HT1080 (cell line): ENCODE measurements around the gene ADD2. TPM values are rescaled to one million over a fixed set of nuclear protein-coding genes. Genes with fewer than 3 reads are reported as not detected.
A peak's percentile ranks its signal among the peaks of the same experiment; 100 is the strongest.
"Not testable (repeated sequence)": the region's sequence is repeated elsewhere in the genome, so short reads cannot be mapped to it uniquely, and the experiment has no call there.

Source experiments
- DNase-seq: peaks from one replicate; pipeline ENCODE4 v3.0.0-alpha.2; 2015; ENCODE audit warnings: low read depth
- total RNA-seq: library from RNA; depleted of rRNA; stranded (reverse); fragments of >200 nt; shearing (Covaris generic); gene quantifications from 2 replicates; pipeline ENCODE4 v1.2.3, GENCODE V29; 2014

Gene ADD2
- total RNA-seq, 1 experiment from 2014 or later, result 79.9 TPM

- DNase-seq, result no peak
Measured at GRCh38 chr2:70753031-70753430, 15.0 kb downstream of the ADD2 start.

DNA sequence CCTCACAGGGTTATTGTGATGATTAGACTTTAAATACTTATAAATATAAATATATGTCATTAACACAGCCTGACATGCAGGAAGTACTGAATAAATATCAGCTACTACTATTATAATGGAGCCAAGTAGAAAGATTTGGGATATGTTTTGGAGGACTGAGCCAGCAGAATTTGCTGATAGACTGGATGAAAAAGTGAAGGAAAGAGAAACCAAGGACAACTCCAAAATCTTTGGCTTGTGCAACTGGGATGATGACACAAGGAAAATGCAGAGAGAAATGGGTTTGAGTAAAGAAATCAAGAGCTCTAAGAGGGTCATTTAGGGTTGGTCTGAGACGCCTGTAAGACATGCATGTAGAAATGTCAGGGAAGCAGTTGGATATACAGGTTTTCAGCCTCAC lies 15.6 kb downstream of the ADD2 start:
- no peak for DNase-seq

DNA sequence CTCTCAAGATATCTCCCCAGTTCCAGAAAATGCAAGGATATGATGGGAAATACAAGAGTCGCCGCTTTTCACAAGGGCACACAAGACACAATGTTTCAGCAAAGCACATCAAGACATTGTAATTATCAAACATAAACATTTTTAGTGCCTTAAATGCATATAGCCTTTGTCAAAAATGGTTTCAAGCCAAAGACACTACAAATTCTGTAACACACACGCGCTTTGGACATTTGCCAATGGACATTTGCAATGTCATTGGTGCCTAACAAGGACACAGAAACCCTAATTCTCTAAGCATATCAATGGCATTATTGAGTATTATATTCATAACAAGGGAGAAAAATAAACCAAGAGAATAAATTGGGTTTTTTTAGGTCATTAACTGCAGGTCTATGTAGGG lies 16.1 kb downstream of the ADD2 start:
- no peak for DNase-seq

DNA sequence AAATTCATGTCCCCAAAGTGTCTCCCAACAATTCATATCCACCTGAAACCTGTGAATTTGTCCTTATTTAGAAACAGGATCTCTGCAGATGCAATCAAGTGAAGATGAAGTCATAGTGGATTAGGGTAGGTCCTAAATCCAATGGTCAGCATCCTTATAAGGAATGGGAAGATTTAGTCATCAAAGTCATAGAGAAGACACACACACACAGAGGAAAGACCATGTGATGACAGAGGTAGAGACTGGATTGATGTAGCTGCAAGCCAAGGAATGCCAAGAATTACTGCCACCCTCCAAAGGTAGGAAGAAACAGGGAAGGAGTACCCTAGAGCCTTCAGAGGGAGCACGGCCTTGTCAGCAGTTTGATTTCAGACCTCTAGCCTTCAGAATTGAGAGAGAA lies 17.7 kb downstream of the ADD2 start:
- peak; percentile 43 for DNase-seq

DNA sequence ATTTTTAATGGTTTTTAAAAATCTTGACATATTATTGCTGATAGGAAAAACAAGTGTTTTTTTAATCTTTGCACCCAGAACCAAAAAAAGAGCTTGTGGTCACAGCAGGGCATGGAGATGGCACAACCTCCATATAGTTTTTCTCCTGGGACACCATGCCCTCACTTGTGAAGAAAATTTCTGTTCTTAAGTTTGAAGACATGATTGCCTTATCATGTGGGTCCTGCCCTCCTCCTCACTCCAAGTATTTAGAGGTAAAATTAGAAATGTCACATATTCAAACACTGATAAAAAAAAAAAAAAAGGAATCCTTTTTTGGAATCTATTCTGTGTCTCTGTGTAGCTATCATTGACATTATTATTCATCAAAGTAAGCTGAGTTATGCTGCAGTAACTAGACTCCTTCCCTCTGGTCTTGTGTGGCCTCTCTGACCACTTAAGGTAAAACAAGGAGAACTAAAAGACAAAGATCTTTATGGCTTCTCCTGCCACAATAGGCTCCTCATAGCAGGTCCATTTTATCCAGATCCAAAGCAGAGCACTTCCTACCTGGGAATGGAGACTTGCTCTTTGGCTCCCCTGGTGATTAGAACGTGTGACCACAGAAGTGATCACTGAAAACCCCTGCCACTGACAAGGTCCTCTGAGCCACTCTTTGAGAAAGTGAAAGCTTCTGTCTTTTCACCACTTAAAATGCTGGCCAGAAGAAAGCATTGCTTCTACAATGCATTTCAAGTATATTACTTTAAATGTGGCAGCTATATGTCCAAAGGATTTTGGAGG lies 19.8 kb downstream of the ADD2 start:
- no peak for DNase-seq

DNA sequence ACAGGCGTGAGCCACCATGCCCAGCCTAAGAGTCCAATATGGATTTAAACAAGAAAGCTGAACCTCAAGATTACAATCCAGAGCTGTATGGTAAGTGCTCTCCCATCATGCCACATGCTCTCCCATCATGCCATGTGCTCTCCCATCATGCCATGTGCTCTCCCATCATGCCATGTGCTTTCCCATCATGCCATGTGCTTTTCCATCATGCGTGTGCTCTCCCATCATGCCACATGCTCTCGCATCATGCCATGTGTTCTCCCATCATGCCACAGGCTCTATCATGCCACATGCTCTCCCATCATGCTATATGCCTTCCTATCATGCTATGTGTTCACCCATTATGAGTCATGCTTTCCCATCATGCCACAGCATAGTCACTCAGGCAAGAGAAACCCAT lies 20.7 kb downstream of the ADD2 start:
- no peak for DNase-seq

DNA sequence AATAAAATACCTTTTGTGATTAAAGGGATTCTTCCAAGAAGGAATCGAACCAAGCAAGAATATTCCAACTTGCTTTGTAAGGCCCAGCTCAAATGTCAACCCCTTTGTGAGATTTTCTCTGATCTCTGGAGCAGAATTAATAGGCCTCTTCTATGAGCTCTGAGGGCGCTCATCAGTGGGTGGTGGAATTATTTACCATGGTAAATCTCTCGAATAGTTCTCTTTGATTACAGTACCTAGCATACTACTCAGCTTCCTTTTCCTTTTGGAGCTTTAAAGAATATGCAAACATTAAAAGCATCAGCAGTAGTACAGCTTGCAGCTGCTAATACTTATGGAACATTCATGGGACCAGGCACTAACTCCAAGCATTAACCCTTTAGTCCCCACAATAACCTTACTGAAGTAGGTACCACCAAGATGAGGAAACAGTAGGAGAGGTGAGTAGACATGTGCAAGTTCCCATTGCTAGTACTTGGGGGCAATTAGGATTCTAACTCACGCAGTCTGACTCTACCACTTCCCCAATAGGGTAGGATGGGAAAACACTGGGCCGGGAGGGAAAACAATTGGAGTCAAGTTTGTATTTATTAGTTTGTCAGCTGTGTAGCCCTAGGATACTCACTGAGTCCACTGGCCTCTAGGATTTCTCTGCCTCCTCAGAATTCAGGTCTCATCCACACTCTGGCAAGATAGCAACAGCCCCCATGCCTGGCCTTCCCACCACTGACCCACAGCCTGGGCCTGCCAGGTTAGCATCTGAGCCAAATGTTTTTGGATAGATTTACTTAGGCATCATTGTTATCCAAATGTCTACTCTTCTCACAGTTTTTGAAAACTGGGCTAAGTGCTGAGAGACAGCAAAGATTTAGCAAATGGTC lies 21.7 kb downstream of the ADD2 start:
- no peak for DNase-seq

DNA sequence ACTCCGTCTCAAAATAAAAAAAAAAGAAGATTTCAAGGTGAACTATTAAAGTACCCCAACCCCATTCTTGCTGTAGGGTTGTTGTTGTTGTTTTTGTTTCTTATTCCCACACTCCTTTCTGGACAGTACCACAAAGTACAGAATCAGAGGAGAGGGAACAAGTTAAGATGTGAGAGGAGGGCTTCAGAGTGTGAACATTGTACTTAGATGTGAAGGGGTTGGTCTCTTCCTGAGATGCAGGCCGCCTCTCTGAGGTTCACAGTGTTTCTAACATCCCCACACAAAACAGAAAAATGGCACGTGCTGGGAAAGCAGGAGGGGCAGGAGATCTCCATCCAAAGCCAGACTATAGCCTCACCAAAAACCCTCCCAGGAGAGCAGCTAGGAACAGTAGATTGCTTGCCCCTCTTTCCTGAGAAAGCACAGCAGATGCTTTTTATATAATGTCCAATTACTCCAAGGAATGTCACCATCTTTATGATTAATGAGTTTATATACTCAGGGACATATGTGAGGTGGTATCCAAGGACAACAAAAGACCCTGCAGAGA lies 22.6 kb downstream of the ADD2 start:
- DNase-seq, result no peak

- DNase-seq, result no peak
Measured at GRCh38 chr2:70744397-70744796, 23.6 kb downstream of the ADD2 start.

- DNase-seq, result no peak
Measured at GRCh38 chr2:70743677-70744076, 24.3 kb downstream of the ADD2 start.

DNA sequence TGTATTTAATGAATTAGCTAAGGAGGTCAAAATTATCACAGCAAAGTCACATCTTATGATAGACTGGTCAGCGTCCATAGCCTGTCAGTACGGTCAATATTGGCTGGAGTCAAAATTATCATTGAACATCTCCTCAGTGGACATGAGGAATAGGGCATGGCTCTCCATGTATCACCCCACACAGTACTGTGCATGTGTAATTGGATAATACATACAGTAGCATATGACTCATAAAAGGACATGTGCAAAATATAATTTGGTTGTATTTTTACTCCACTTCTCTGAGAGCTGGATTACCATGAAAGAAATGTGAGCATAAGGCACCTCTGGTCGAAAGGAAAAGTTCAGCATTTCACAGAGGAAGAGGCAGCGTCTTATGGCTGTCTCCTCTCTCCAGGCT lies 24.9 kb downstream of the ADD2 start:
- DNase-seq, result no peak

GRCh38 chr2:70739492-70739891 lies 28.5 kb downstream of the ADD2 start:
- DNase-seq, result not testable (repeated sequence)

- DNase-seq, result peak; percentile 50
Measured at GRCh38 chr2:70738159-70738558, 29.8 kb downstream of the ADD2 start.

GRCh38 chr2:70735071-70735470 lies 32.9 kb downstream of the ADD2 start:
- DNase-seq, result no peak

DNA sequence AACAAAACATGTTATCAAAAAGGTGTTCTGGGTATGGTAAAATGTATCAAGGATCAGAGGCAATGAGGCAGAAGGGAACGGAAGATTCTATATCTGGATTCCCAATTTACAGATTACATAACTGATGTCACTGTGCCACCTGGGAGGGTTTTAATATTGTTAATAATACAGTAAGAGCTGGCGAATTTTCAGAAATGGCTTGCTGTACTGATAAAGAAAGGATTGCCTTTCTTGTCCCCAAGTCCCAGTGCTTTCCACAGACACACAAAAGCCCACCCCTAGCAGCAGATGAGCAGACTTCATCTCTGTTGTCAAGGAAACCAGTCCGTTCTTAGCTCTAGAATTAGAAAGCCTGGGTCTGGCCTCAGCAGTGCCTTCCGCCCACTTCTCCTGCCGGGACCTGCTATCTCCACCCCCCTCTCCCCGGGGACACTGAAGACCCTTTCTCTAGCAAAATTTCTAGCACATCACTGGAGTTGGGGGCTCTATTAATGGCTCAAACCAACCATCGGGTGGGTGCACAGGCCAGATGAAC lies 34.3 kb downstream of the ADD2 start:
- DNase-seq, result no peak

GRCh38 chr2:70732766-70733645 lies 35.0 kb downstream of the ADD2 start:
- no peak for DNase-seq

GRCh38 chr2:70730730-70731129 lies 37.3 kb downstream of the ADD2 start:
- no peak for DNase-seq

- DNase-seq, result no peak
Measured at GRCh38 chr2:70729647-70730046, 38.4 kb downstream of the ADD2 start.

GRCh38 chr2:70728128-70728527 lies 39.9 kb downstream of the ADD2 start:
- DNase-seq, result peak; percentile 28

- peak; percentile 98 for DNase-seq
Measured at GRCh38 chr2:70726947-70727725, 40.9 kb downstream of the ADD2 start.
